Colonic mucosa (tissue), 4 donors: ENCODE measurements around the gene DDAH1. TPM values are rescaled to one million over a fixed set of nuclear protein-coding genes. Genes with fewer than 3 reads are reported as not detected.

Experiments used
- DNase-seq: peaks from one replicate; pipeline ENCODE4 v3.0.0-alpha.2; 2020
- H3K27ac ChIP-seq: fragments of 200-600 bp; one replicate; pipeline ENCODE4 v1.8.0; 2021
- H3K27me3 ChIP-seq: fragments of 200-600 bp; one replicate; pipeline ENCODE4 v1.8.0; 2021
- H3K36me3 ChIP-seq: fragments of 200-600 bp; one replicate; pipeline ENCODE4 v1.8.0; 2021
- H3K4me1 ChIP-seq: fragments of 200-600 bp; one replicate; pipeline ENCODE4 v1.8.0; 2021; ENCODE audit warnings: mild to moderate bottlenecking
- H3K4me3 ChIP-seq: fragments of 200-600 bp; one replicate; pipeline ENCODE4 v1.8.0; 2021
- H3K9ac ChIP-seq, 2 donors: one replicate each; pipeline ENCODE4 v1.7.0; 2013; ENCODE audit warnings: control low read depth in 2 of 2, low read depth in 2 of 2, low read length in 2 of 2
- H3K9me3 ChIP-seq: fragments of 200-600 bp; one replicate; pipeline ENCODE4 v1.8.0; 2021
- intact Hi-C: fragments of 100-400 bp; cut with DNase I; formaldehyde crosslinking; loops from one replicate; pipeline ENCODE4 v1.14.1; 2022
- total RNA-seq, 2 donors: library from RNA; stranded (reverse); fragmentation: NEBNext Ultra II Directional in 1 of 2; extraction: Animal tissue kit (Norgen Biotek cat#: 25700) in 1 of 2; gene quantifications; one replicate each; pipeline ENCODE4 v1.2.1, GENCODE V29; 2021
- TF ChIP-seq, protein P1 (sequence below): fragments of 200-600 bp; IDR thresholded peaks from one replicate; pipeline ENCODE4 v1.8.0; 2022; ENCODE audit warnings: antibody characterized with exemption, mild to moderate bottlenecking
- donor health status: healthy.
- donor health status: DM: no; HTN: no; CAD: no.
- donor health status: DM: no; HTN: no; CAD: no.

DDAH1 gene
- total RNA-seq, 2 donors from 2014 or later = 130 to 144 TPM

- Histone ChIP-seq H3K9me3 (no peaks in the 10 kb centered on the region), H3K4me1 (no peaks in the 10 kb centered on the region), H3K4me3 (no peak overlapping the region), H3K36me3 (no peaks in the 10 kb centered on the region), H3K9ac (no peak overlapping the region), H3K27ac (peak overlapping the region; percentile 15), H3K27me3 (no peaks in the 10 kb centered on the region)
- no peak for DNase-seq
- TF ChIP-seq, protein P1, sequence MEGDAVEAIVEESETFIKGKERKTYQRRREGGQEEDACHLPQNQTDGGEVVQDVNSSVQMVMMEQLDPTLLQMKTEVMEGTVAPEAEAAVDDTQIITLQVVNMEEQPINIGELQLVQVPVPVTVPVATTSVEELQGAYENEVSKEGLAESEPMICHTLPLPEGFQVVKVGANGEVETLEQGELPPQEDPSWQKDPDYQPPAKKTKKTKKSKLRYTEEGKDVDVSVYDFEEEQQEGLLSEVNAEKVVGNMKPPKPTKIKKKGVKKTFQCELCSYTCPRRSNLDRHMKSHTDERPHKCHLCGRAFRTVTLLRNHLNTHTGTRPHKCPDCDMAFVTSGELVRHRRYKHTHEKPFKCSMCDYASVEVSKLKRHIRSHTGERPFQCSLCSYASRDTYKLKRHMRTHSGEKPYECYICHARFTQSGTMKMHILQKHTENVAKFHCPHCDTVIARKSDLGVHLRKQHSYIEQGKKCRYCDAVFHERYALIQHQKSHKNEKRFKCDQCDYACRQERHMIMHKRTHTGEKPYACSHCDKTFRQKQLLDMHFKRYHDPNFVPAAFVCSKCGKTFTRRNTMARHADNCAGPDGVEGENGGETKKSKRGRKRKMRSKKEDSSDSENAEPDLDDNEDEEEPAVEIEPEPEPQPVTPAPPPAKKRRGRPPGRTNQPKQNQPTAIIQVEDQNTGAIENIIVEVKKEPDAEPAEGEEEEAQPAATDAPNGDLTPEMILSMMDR = no peak
- intact Hi-C loops = no loop called here
Measured at GRCh38 chr1:85365851-85366250, 99.1 kb downstream of the DDAH1 start.

GRCh38 chr1:85363521-85363920 lies 101.4 kb downstream of the DDAH1 start:
- intact Hi-C loops = no loop called here
- no peak overlapping the region for H3K27ac ChIP-seq
- TF ChIP-seq, protein P1 = no peak
- no peak for DNase-seq
- no peaks in the 10 kb centered on the region for H3K9me3 ChIP-seq
- no peaks in the 10 kb centered on the region for H3K36me3 ChIP-seq
- H3K4me1 ChIP-seq = no peaks in the 10 kb centered on the region
- no peaks in the 10 kb centered on the region for H3K27me3 ChIP-seq
- no peak overlapping the region for H3K9ac ChIP-seq
- no peak overlapping the region for H3K4me3 ChIP-seq

GRCh38 chr1:85363092-85363491 lies 101.9 kb downstream of the DDAH1 start:
- H3K9me3 ChIP-seq = no peaks in the 10 kb centered on the region
- TF ChIP-seq, protein P1 = no peak
- no peak overlapping the region for H3K27ac ChIP-seq
- H3K27me3 ChIP-seq = no peaks in the 10 kb centered on the region
- H3K36me3 ChIP-seq = no peaks in the 10 kb centered on the region
- intact Hi-C loops = no loop called here
- no peak overlapping the region for H3K9ac ChIP-seq
- H3K4me1 ChIP-seq = no peaks in the 10 kb centered on the region
- no peak overlapping the region for H3K4me3 ChIP-seq
- DNase-seq = no peak

- no peak for DNase-seq
- Histone ChIP-seq H3K9me3 (no peaks in the 10 kb centered on the region), H3K27ac (no peak overlapping the region), H3K9ac (no peak overlapping the region), H3K36me3 (no peaks in the 10 kb centered on the region), H3K27me3 (no peaks in the 10 kb centered on the region), H3K4me3 (no peak overlapping the region), H3K4me1 (no peaks in the 10 kb centered on the region)
- TF ChIP-seq, protein P1 = no peak
- intact Hi-C loops = no loop called here
Measured at GRCh38 chr1:85361606-85362296, 103.2 kb downstream of the DDAH1 start.

DNA sequence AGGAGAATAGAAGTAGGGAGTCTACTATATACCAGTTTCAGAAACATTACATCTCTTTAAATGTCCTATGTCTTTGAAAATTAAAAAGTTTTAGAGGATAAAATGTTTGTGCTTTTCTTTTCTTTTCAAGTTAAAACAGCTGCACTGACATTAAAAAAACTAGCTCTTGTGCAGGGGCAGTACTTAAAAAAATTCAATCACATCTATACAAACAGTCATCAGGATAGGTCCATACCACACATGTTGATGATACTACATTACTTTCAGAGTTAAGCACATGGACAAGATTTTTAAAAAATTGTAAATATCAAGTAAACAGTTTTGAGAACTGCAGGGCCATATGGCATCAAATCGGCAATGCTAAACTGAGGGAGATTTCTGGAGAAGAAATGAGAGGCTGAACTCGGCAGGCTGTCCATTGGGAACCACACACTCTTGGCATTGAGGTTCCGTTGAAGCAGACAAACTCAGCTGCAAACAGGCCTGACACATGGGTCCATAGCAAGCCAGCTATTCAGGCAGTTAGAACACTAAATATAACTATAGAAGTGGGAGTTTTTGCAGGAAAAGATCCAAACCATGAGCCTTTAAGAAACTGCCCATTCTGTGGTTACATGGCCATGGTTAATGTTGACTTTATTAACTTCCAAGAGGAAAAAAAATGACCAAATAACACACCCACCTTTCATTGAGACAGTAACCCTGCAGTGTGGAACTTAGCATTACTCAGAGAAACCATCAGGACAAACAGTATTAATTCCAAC lies 104.0 kb downstream of the DDAH1 start:
- Histone ChIP-seq H3K27me3 (no peaks in the 10 kb centered on the region), H3K4me1 (no peaks in the 10 kb centered on the region), H3K9ac (no peak overlapping the region), H3K36me3 (no peaks in the 10 kb centered on the region), H3K4me3 (no peak overlapping the region), H3K9me3 (no peaks in the 10 kb centered on the region), H3K27ac (no peak overlapping the region)
- intact Hi-C loops = no loop called here
- TF ChIP-seq, protein P1 = no peak
- DNase-seq = no peak
